Mammary epithelial cell (primary cell): ENCODE measurements around the gene FAHD1.

Experiments used
- CTCF ChIP-seq, 2 donors: IDR thresholded peaks in 1 of 2; conservative IDR thresholded peaks in 1 of 2; 2 replicates each; pipeline ENCODE4 v1.5.1; 2011 to 2012; ENCODE audit warnings: inconsistent platforms in 2 of 2, low read length in 2 of 2, mild to moderate bottlenecking in 2 of 2, control low read depth in 1 of 2, low read depth in 1 of 2; ENCODE audit not compliant: insufficient read depth in 1 of 2; ENCODE audit errors: extremely low read depth in 1 of 2
- EZH2 ChIP-seq: IDR thresholded peaks from 2 replicates; pipeline ENCODE4 v1.6.1; 2012; ENCODE audit warnings: low read length, inconsistent platforms, borderline replicate concordance

GRCh38 chr16:1792836-1793577 lies 34.0 kb upstream of the FAHD1 start:
- TF ChIP-seq CTCF (conservative IDR thresholded peaks at IDR 0.05 in 1 of 2, IDR thresholded peaks at IDR 0.05 in 1 of 2; ENCODE audit: extremely low read depth in 1 of 2, insufficient read depth in 1 of 2, low read depth in 1 of 2, low read length in 2 of 2): no peak
- no peak for TF ChIP-seq EZH2
